Heart right ventricle (tissue), 16 donors: ENCODE results near the gene RDH16. TPM values are rescaled to one million over a fixed set of nuclear protein-coding genes. Genes with fewer than 3 reads are reported as not detected.

ENCODE experiments used
- ATAC-seq, 8 donors: fragments of 200-7000 bp; cut with Tn5 transposase; one replicate each; pipeline ENCODE4 v1.9.1; 2020; ENCODE audit warnings: mild to moderate bottlenecking in 8 of 8, moderate library complexity in 8 of 8, moderate number of reproducible peaks in 1 of 8
- DNase-seq, 2 donors: peaks; one replicate each; pipeline ENCODE4 v3.0.0-alpha.2; 2020
- H3K27ac ChIP-seq, 10 donors: fragments of 200-600 bp; sonication (generic) in 2 of 10; one replicate each; pipeline versions ENCODE4 v1.5.0 to v1.8.0; 2020 to 2022; ENCODE audit warnings: mild to moderate bottlenecking in 3 of 10
- H3K27me3 ChIP-seq, 7 donors: fragments of 200-600 bp; one replicate each; pipeline ENCODE4 v1.8.0; 2021 to 2022; ENCODE audit warnings: mild to moderate bottlenecking in 2 of 7
- H3K36me3 ChIP-seq, 9 donors: fragments of 200-600 bp; sonication (generic) in 1 of 9; one replicate each; pipeline versions ENCODE4 v1.5.0 to v1.8.0; 2020 to 2022; ENCODE audit warnings: mild to moderate bottlenecking in 2 of 9
- H3K4me1 ChIP-seq, 9 donors: fragments of 200-600 bp; sonication (generic) in 1 of 9; one replicate each; pipeline versions ENCODE4 v1.5.0 to v1.8.0; 2020 to 2022; ENCODE audit warnings: mild to moderate bottlenecking in 4 of 9
- H3K4me3 ChIP-seq, 10 donors: fragments of 200-600 bp; sonication (generic) in 2 of 10; one replicate each; pipeline versions ENCODE4 v1.5.0 to v1.8.0; 2020 to 2022; ENCODE audit warnings: mild to moderate bottlenecking in 7 of 10, moderate library complexity in 2 of 10
- H3K9me3 ChIP-seq, 11 donors: fragments of 200-600 bp in 10 of 11; sonication (generic) in 2 of 11; one replicate each; pipeline versions ENCODE4 v1.5.0 to v1.8.0; 2013 to 2022; ENCODE audit warnings: mild to moderate bottlenecking in 2 of 11, control low read depth in 1 of 11, moderate library complexity in 1 of 11
- CTCF ChIP-seq, 9 donors: fragments of 200-600 bp; sonication (generic) in 2 of 9; IDR thresholded peaks; one replicate each; pipeline versions ENCODE4 v1.5.0 to v1.8.0; 2021 to 2022; ENCODE audit warnings: antibody characterized with exemption in 9 of 9, mild to moderate bottlenecking in 5 of 9, moderate library complexity in 1 of 9
- WGBS, 2 donors: extraction: QIAGEN DNeasy Blood & Tissue Kit; methylation state at CpG; one replicate each; pipeline ENCODE4 v1.1.7; 2013; ENCODE audit warnings: inconsistent platforms in 1 of 2; 5-methylcytosine and 5-hydroxymethylcytosine counted together
- intact Hi-C, 10 donors: fragments of 100-400 bp; cut with DNase I; formaldehyde crosslinking; loops; one replicate each; pipeline versions ENCODE4 v1.11.1 to v1.14.2; 2022
- long read RNA-seq, 3 donors: library from polyadenylated mRNA; unstranded; transcript quantifications; one replicate each; pipeline ENCODE4 v2.0.0, GENCODE V29; 2020 to 2021
- polyA plus RNA-seq, 2 donors: library from polyadenylated mRNA; stranded (reverse); fragments of 200-250 nt; gene quantifications; one replicate each; pipeline ENCODE4 v1.2.3, GENCODE V29; 2013
- total RNA-seq, 10 donors: library from RNA; stranded (reverse); fragmentation: NEBNext Ultra II Directional in 3 of 10; extraction: Animal tissue kit (Norgen Biotek cat#: 25700) in 3 of 10; gene quantifications; one replicate each; pipeline versions ENCODE4 v1.2.1 to v1.2.4, GENCODE V29; 2021 to 2023
- donor health status: Arrhythmogenic right ventricular cardiomyopathy.
- donor health status: ischemic (EF 13 %, LVEDD 7.1; RV severe dilation, severe dysfunction).
- donor health status: healthy with polysubstance abuse.
- donor health status: DM: no; HTN: yes; CAD: no.
- donor health status: DM: no; HTN: no; CAD: no.
- donor health status: ischemic (EF 25% LVEDD 6.9; RV normal size, moderate dysfunction).
- donor health status: ischemic (EF 25% LVEDD 5.7; RV mildly dilated, moderate dysfunction).
- donor health status: healthy.
- donor health status: DM: yes; HTN: yes; CAD: no.
- donor health status: Ischemic cardiomyopathy.
- donor health status: ischemic (EF 35%, LVEDD 5.7; RV mildly dilated, moderate dysfunction).
- donor health status: nonischemic (EF 11% LVEDD 7.7; RV severe dilation, severe dysfunction).
- donor health status: DM: yes; HTN: yes; CAD: no.
- donor health status: PGD.
- donor health status: ischemic (EF 29% LVEDD 5.4; RV normal size, mild dysfunction).
- donor health status: nonischemic (EF 23%, LVEDD 6.1; RV moderate dilation, normal function).

RDH16 gene
- total RNA-seq (under 1 TPM in 8 of 10 donors, not detected in 2; 0.12 to 0.32 (median 0.23) TPM), polyA plus RNA-seq (under 1 TPM; 0.12 to 0.59 TPM)
- long read RNA-seq, donor 1: 0 reads
- long read RNA-seq, donor 2: 0 reads
- long read RNA-seq, donor 3: 0 reads

- 88 to 89% methylated on average over 10 of the region's 10 CpGs for WGBS, 2 donors
- intact Hi-C loops: no loop called here
- H3K4me3 ChIP-seq: no peak within 1 kb of the TSS
- no peaks in the 10 kb centered on the region for H3K36me3 ChIP-seq
- DNase-seq: no peak
- H3K9me3 ChIP-seq: peaks cover 0 to 21% (median 6%) of the 10 kb centered on the region in 11 donors
- no peak for ATAC-seq
- no peak within 1 kb of the TSS for H3K27ac ChIP-seq
- H3K27me3 ChIP-seq: no peaks in the 10 kb centered on the region
- no peak for TF ChIP-seq CTCF (IDR thresholded peaks at IDR 0.05)
- peaks cover 0 to 5% (median 0%) of the 10 kb centered on the region in 9 donors for H3K4me1 ChIP-seq
These were observed at the start of gene RDH16 for GRCh38 chr12:56957229-56958052. RDH16 (minus strand) TSS chr12:56957608; CDS start chr12:56957462, 146 bp downstream.

GRCh38 chr12:57006809-57007475 lies 49.5 kb upstream of the RDH16 start:
- Histone ChIP-seq H3K27ac (peak overlapping the region in 5 of 10 donors; percentile 20 to 92 (median 72)), H3K4me1 (peaks cover 0 to 26% (median 20%) of the 10 kb centered on the region in 9 donors), H3K4me3 (peak overlapping the region in 8 of 10 donors; percentile 21 to 97 (median 88)), H3K36me3 (peaks cover 0 to 28% (median 26%) of the 10 kb centered on the region in 9 donors), H3K9me3 (no peaks in the 10 kb centered on the region), H3K27me3 (peaks cover 0 to under 1% (median 0%) of the 10 kb centered on the region in 7 donors)
- intact Hi-C loops: loop anchor here in 8 of 10 donors (5.0 to 10.0 kb wide), 4 partner anchors 55 to 250 kb away; partner anchors contain the start of gene STAT6 (in 4 of the 8)
- ATAC-seq (peak in 2 of 8 donors; percentile 3 to 11), DNase-seq (no peak)
- peak in 1 of 9 donors; percentile 7 for TF ChIP-seq CTCF (IDR thresholded peaks at IDR 0.05)
- 64 to 65% methylated on average over 10 of the region's 10 CpGs for WGBS, 2 donors

- ATAC-seq (peak; percentile 64 to 89 (median 74)), DNase-seq (peak; percentile 32 to 69)
These were observed 48.8 kb upstream of the RDH16 start, which contains the start of gene ZBTB39 for GRCh38 chr12:57005980-57006808. ZBTB39 (minus strand) TSS chr12:57006546; CDS start chr12:57004917, 1,629 bp downstream.

More at GRCh38 chr12:57005980-57006808, 48.8 kb upstream of the RDH16 start, which contains the start of gene ZBTB39:
- no peaks in the 10 kb centered on the region for H3K9me3 ChIP-seq
- peaks cover 0 to 35% (median 27%) of the 10 kb centered on the region in 9 donors for H3K36me3 ChIP-seq
- no peaks in the 10 kb centered on the region for H3K27me3 ChIP-seq
- peak within 1 kb of the TSS; percentile 50 to 92 (median 88) for H3K27ac ChIP-seq
- TF ChIP-seq CTCF (IDR thresholded peaks at IDR 0.05): peak; percentile 24 to 75 (median 61)
- 1% methylated on average over 45 to 94 of the region's 94 CpGs for WGBS, 2 donors
- peaks cover 0 to 33% (median 27%) of the 10 kb centered on the region in 9 donors for H3K4me1 ChIP-seq
- peak within 1 kb of the TSS; percentile 84 to 97 (median 92) for H3K4me3 ChIP-seq
- intact Hi-C loops: loop anchor here in 8 of 10 donors (5.0 to 10.0 kb wide), 4 partner anchors 56 to 249 kb away; partner anchors contain the start of gene STAT6 (in 4 of the 8)
